ENCODE results near the gene TGM5. TPM values are rescaled to one million over a fixed set of nuclear protein-coding genes. Genes with fewer than 3 reads are reported as not detected.
"Not testable (repeated sequence)": the region's sequence is repeated elsewhere in the genome, so short reads cannot be mapped to it uniquely, and the experiment has no call there.

Gene TGM5
- total RNA-seq, 2 donors from 2014 or later, result not detected

DNA sequence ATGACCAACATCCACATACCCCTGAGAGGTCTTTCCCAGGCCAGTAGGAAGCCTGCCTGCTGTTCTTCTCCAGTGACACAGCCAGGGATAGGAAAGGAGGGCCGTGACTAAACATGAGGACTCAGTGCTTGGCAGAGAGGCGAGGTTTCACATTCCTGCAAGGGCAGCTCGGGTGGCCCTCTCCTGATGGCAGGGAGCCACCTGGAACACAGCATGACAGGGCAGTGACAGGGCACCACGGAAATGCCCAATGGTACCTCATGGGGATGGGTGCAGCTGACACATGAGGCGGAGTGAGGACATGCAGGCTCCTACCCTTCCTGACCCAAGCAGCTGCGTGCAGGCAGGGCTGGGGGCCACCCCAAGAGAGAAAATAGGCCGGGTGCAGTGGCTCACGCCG is 7.4 kb upstream of the TGM5 start:
- no peak overlapping the region for H3K4me3 Mint-ChIP-seq
- WGBS, 2 experiments (ENCODE audit: insufficient coverage in 1 of 2, insufficient read length in 1 of 2), result 76 to 83% methylated on average over 6 to 9 of the region's 9 CpGs
- no peak for DNase-seq
- H3K4me3 ChIP-seq (ENCODE audit: low read length), result no peak overlapping the region
- peaks cover 4% of the 10 kb centered on the region for H3K27me3 ChIP-seq (ENCODE audit: control insufficient read depth, insufficient read depth, low read length, poor library complexity, severe bottlenecking)
- H3K27ac Mint-ChIP-seq, result no peak overlapping the region
- H3K36me3 ChIP-seq (ENCODE audit: control insufficient read depth, insufficient read depth, low read length), result no peaks in the 10 kb centered on the region
- peaks cover 6% of the 10 kb centered on the region for H3K9me3 Mint-ChIP-seq
- no peak overlapping the region for H3K9ac ChIP-seq (ENCODE audit: extremely low read depth, low read length, poor library complexity, severe bottlenecking)
- H3K9me3 ChIP-seq (ENCODE audit: control insufficient read depth, low read length), result no peaks in the 10 kb centered on the region
- H3K27ac ChIP-seq (ENCODE audit: low read depth, low read length), result no peak overlapping the region
- no peaks in the 10 kb centered on the region for H3K36me3 Mint-ChIP-seq (ENCODE audit: low read depth)
- H3K4me1 Mint-ChIP-seq, result no peaks in the 10 kb centered on the region
- H3K4me1 ChIP-seq (ENCODE audit: control insufficient read depth, insufficient read depth, low read length), result no peaks in the 10 kb centered on the region
- H3K27me3 Mint-ChIP-seq (ENCODE audit: insufficient read depth), result peaks cover 6% of the 10 kb centered on the region
- no peak for TF ChIP-seq CTCF (conservative IDR thresholded peaks at IDR 0.05)

DNA sequence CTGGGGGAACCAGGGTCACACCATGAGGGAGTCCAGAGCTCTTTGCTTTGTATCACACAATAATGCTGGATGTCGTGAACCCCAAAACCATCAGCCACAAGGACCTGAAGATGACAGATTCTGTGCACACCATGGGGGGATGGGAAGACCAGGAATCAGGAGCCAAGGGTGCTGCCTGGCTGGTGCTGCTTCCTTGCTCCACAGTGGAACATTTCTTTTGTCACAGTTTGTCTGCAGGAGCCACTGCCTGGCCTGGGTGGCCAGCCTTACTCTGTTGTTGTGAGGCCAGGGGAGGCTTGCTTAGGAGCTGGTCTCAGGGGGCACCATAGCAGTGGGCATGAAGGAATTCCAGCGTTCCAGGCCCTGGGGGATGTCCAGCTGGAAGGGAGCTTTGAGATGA is 6.5 kb upstream of the TGM5 start:
- 83 to 91% methylated on average over 1 to 2 of the region's 2 CpGs for WGBS, 2 experiments (ENCODE audit: insufficient coverage in 1 of 2, insufficient read length in 1 of 2)
- Histone ChIP-seq H3K36me3 (ENCODE audit: control insufficient read depth, insufficient read depth, low read length) (no peaks in the 10 kb centered on the region), H3K4me1 (ENCODE audit: control insufficient read depth, insufficient read depth, low read length) (no peaks in the 10 kb centered on the region), H3K27me3 (ENCODE audit: control insufficient read depth, insufficient read depth, low read length, poor library complexity, severe bottlenecking) (peaks cover 7% of the 10 kb centered on the region), H3K9me3 (ENCODE audit: control insufficient read depth, low read length) (no peaks in the 10 kb centered on the region), H3K27ac (ENCODE audit: low read depth, low read length) (no peak overlapping the region), H3K9ac (ENCODE audit: extremely low read depth, low read length, poor library complexity, severe bottlenecking) (no peak overlapping the region), H3K4me3 (ENCODE audit: low read length) (no peak overlapping the region)
- no peaks in the 10 kb centered on the region for H3K4me1 Mint-ChIP-seq
- H3K36me3 Mint-ChIP-seq (ENCODE audit: low read depth), result no peaks in the 10 kb centered on the region
- no peak for TF ChIP-seq CTCF (conservative IDR thresholded peaks at IDR 0.05)
- peaks cover 6% of the 10 kb centered on the region for H3K9me3 Mint-ChIP-seq
- DNase-seq, result no peak
- no peak overlapping the region for H3K27ac Mint-ChIP-seq
- peaks cover 12% of the 10 kb centered on the region for H3K27me3 Mint-ChIP-seq (ENCODE audit: insufficient read depth)
- H3K4me3 Mint-ChIP-seq, result no peak overlapping the region

DNA sequence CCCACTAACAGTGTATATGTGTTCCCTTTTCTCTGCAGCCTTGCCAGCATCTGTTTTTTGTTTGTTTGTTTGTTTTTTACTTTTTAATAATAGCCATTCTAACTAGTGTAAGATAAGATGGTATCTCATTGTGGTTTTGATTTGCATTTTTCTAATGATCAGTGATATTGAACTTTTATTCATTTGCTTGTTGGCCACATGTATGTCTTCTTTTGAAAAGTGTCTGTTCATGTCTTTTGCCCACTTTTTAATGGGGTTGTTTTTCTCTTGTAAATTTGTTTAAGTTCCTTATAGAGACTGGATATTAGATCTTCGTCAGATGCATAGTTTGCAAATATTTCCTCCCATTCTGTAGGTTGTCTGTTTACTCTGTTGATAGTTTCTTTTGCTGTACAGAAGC is 5.2 kb upstream of the TGM5 start:
- not testable (repeated sequence) for H3K4me3 Mint-ChIP-seq; DNase-seq; H3K9ac ChIP-seq (ENCODE audit: extremely low read depth, low read length, poor library complexity, severe bottlenecking); H3K27me3 ChIP-seq (ENCODE audit: control insufficient read depth, insufficient read depth, low read length, poor library complexity, severe bottlenecking); H3K4me1 Mint-ChIP-seq; H3K27ac ChIP-seq (ENCODE audit: low read depth, low read length); H3K4me3 ChIP-seq (ENCODE audit: low read length); H3K9me3 Mint-ChIP-seq; H3K4me1 ChIP-seq (ENCODE audit: control insufficient read depth, insufficient read depth, low read length); H3K27ac Mint-ChIP-seq; H3K9me3 ChIP-seq (ENCODE audit: control insufficient read depth, low read length); H3K36me3 Mint-ChIP-seq (ENCODE audit: low read depth); H3K36me3 ChIP-seq (ENCODE audit: control insufficient read depth, insufficient read depth, low read length)
- H3K27me3 Mint-ChIP-seq (ENCODE audit: insufficient read depth), result peaks cover 12% of the 10 kb centered on the region
- 92% methylated on average over 1 of the region's 1 CpG; no CpG with 5 or more reads in 1 of the 2 experiments for WGBS, 2 experiments (ENCODE audit: insufficient coverage in 1 of 2, insufficient read length in 1 of 2)

DNA sequence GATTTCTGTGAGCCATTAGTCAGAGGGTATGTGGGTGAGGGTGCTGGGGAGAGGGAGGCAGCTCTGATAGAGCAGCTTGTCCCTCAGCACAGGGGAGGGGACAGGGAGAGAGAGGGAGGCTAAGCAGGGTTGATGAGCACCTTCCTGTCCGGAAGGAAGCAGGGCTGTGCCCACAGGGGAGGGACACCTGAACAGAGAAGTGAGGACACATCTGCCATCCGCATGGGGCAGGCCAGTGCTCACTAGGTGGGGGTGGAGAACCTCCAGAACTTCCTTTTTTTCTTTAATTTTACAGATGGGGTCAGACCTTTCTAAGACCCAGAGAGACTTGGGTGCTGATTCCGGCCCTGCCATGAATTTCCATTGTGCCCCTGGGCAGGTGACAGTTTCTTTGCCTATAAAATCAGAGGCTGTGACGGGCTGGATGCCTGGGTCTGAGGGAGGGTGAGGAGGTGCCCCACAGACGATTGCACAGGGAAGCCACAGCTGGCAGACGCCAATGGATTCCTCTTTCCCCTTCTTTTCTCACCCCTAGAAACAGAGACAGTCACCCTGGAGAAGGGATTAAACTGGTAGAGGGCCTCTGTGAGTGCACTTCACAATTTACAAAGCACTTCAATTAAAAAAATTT is 4.1 kb upstream of the TGM5 start:
- H3K4me1 ChIP-seq (ENCODE audit: control insufficient read depth, insufficient read depth, low read length), result no peaks in the 10 kb centered on the region
- H3K27me3 Mint-ChIP-seq (ENCODE audit: insufficient read depth), result peaks cover 12% of the 10 kb centered on the region
- no peaks in the 10 kb centered on the region for H3K36me3 Mint-ChIP-seq (ENCODE audit: low read depth)

More for the DNA sequence above, 4.1 kb upstream of the TGM5 start:
- no peak overlapping the region for H3K27ac ChIP-seq (ENCODE audit: low read depth, low read length)
- H3K9me3 ChIP-seq (ENCODE audit: control insufficient read depth, low read length), result no peaks in the 10 kb centered on the region
- no peaks in the 10 kb centered on the region for H3K36me3 ChIP-seq (ENCODE audit: control insufficient read depth, insufficient read depth, low read length)
- 92 to 94% methylated on average over 2 to 6 of the region's 6 CpGs for WGBS, 2 experiments (ENCODE audit: insufficient coverage in 1 of 2, insufficient read length in 1 of 2)
- Mint-ChIP-seq H3K27ac (no peak overlapping the region), H3K9me3 (peaks cover 6% of the 10 kb centered on the region), H3K4me3 (no peak overlapping the region), H3K4me1 (no peaks in the 10 kb centered on the region)
- H3K27me3 ChIP-seq (ENCODE audit: control insufficient read depth, insufficient read depth, low read length, poor library complexity, severe bottlenecking), result peaks cover 11% of the 10 kb centered on the region
- H3K9ac ChIP-seq (ENCODE audit: extremely low read depth, low read length, poor library complexity, severe bottlenecking), result no peak overlapping the region
- no peak overlapping the region for H3K4me3 ChIP-seq (ENCODE audit: low read length)
- no peak for TF ChIP-seq CTCF (conservative IDR thresholded peaks at IDR 0.05)
- DNase-seq, result no peak

Data from endodermal cell (in vitro differentiated cells).